Measurements from ENCODE around the gene ZKSCAN5. TPM values are rescaled to one million over a fixed set of nuclear protein-coding genes. Genes with fewer than 3 reads are reported as not detected.

Gene ZKSCAN5
- total and polyA plus RNA-seq, 2 experiments from 2014 or later, result 4.6 to 13.4 TPM

- H3K27me3 Mint-ChIP-seq (ENCODE audit: insufficient read depth, low read depth, poor library complexity), result peaks cover 14% of the 10 kb centered on the region
- H3K9me3 Mint-ChIP-seq, result peaks cover 91% of the 10 kb centered on the region
- H3K36me3 Mint-ChIP-seq (ENCODE audit: low read depth), result peaks cover 39% of the 10 kb centered on the region
Observed at GRCh38 chr7:99539213-99539811, 34.9 kb downstream of the ZKSCAN5 start.

More at GRCh38 chr7:99539213-99539811, 34.9 kb downstream of the ZKSCAN5 start:
- Histone ChIP-seq H3K27me3 (ENCODE audit: insufficient read depth) (no peaks in the 10 kb centered on the region), H3K4me2 (no peak overlapping the region), H2AFZ (no peak overlapping the region), H3K4me3 (no peak overlapping the region), H3K9me2 (ENCODE audit: insufficient read depth) (no peaks in the 10 kb centered on the region), H3F3A (replicated peaks; ENCODE audit: low read depth) (no peaks in the 10 kb centered on the region), H4K20me1 (replicated peaks; ENCODE audit: insufficient read depth) (no peaks in the 10 kb centered on the region), H3K27ac (ENCODE audit: low read depth) (no peak overlapping the region), H3K4me1 (ENCODE audit: insufficient read depth) (no peaks in the 10 kb centered on the region), H3K79me2 (replicated peaks; ENCODE audit: insufficient read depth) (no peaks in the 10 kb centered on the region), H3K36me3 (ENCODE audit: insufficient read depth) (no peaks in the 10 kb centered on the region; the same call in 1 of the 2 replicates)
- TF ChIP-seq EZH2 (IDR thresholded peaks at IDR 0.05; ENCODE audit: low read depth, unreplicated experiment) (no peak), ZNF114 (CRISPR knock-in tag; IDR thresholded peaks at IDR 0.05) (no peak), CTCF (conservative IDR thresholded peaks at IDR 0.05; ENCODE audit: low read depth in 2 of 2) (no peak), EZH2phosphoT487 (IDR thresholded peaks at IDR 0.05; ENCODE audit: unreplicated experiment) (no peak), NANOG (IDR thresholded peaks at IDR 0.05; ENCODE audit: borderline replicate concordance) (no peak), ZNF462 (CRISPR knock-in tag; IDR thresholded peaks at IDR 0.05) (no peak), ZNF331 (CRISPR knock-in tag; IDR thresholded peaks at IDR 0.05; ENCODE audit: low read depth) (no peak), JUNB (IDR thresholded peaks at IDR 0.05; ENCODE audit: unreplicated experiment) (no peak), POLR2AphosphoS5 (IDR thresholded peaks at IDR 0.05; ENCODE audit: low read depth) (no peak), CREB1 (CRISPR knock-in tag; IDR thresholded peaks at IDR 0.05; ENCODE audit: low read depth) (no peak), STAT1 (IDR thresholded peaks at IDR 0.05; ENCODE audit: unreplicated experiment) (no peak), ETS1 (IDR thresholded peaks at IDR 0.05) (no peak), REST (IDR thresholded peaks at IDR 0.05; ENCODE audit: unreplicated experiment) (no peak)
- H3K4me3 Mint-ChIP-seq, result no peak overlapping the region
- DNase-seq (ENCODE audit: low spot score), result no peak
- no peak overlapping the region for H3K27ac Mint-ChIP-seq
- no peaks in the 10 kb centered on the region for H3K4me1 Mint-ChIP-seq
- ATAC-seq, result no peak
